Measurements from ENCODE around the gene DCTPP1.

GRCh38 chr16:30374538-30374937 lies 55.3 kb downstream of the DCTPP1 start, which contains the start of gene MYL11:
- no peak for TF ChIP-seq CTCF (IDR thresholded peaks at IDR 0.05; ENCODE audit: low read length)
- no peak for TF ChIP-seq EZH2 (IDR thresholded peaks at IDR 0.05; ENCODE audit: borderline replicate concordance, low read length)

Measured in OCI-LY1 (cell line).